Gastrocnemius medialis (tissue), 4 donors: ENCODE results near the gene SLC22A31.

Experiments
- POLR2A ChIP-seq, 2 donors: fragments of 450-650 bp; IDR thresholded peaks; one replicate each; pipeline ENCODE4 v1.6.1; 2017; ENCODE audit warnings: antibody characterized with exemption in 2 of 2, mild to moderate bottlenecking in 2 of 2, moderate library complexity in 2 of 2
- TF ChIP-seq, protein P1 (sequence below), 5 experiments: fragments of 450-650 bp in 3 of 5; fragments of 200-600 bp in 2 of 5; sonication (generic) in 2 of 5; IDR thresholded peaks in 4 of 5; conservative IDR thresholded peaks in 1 of 5; 1 replicate in 4 of 5; 2 replicates in 1 of 5; pipeline ENCODE4 v1.5.1; 2016 to 2019; ENCODE audit warnings: antibody characterized with exemption in 5 of 5, mild to moderate bottlenecking in 3 of 5, moderate library complexity in 3 of 5

DNA sequence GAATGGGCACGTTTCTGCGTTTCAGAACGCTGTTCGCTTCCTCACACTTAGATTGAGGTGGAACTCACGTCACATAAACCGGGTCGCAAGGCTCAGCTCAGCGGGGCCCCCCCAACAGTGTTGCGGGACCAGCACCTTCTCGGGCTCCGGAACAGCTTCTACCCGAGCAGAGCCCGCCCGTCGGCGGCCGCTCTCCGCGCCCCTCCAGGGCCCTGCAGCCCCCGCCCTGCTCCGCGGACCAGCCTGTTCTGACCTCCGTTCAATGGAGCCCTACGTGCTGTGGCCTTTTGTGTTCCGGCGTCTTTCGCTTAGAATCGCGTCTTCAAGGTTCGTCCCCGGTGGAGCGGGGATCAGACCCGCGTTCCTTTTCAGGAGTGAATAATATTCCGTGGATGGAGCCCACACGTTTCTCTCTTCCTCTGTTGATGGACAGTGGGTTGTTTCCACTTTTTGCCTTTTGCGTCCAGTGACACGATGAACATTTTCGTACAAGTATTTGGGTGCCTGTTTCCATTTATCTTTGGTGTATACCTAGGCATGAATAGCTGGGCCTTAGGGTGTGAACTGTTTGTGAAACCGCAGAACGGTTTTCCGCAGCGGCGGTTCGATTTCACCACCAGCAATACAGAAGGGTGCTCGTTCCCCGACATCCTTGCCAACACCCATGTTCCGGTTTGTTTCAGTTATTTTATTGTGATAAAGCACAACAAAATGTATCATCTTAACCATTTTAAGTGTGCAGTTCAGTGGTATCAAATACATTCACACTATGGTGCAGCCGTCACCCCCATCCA lies 2.3 kb upstream of the SLC22A31 start:
- no peak for TF ChIP-seq POLR2A (IDR thresholded peaks at IDR 0.05)
- TF ChIP-seq, protein P1, sequence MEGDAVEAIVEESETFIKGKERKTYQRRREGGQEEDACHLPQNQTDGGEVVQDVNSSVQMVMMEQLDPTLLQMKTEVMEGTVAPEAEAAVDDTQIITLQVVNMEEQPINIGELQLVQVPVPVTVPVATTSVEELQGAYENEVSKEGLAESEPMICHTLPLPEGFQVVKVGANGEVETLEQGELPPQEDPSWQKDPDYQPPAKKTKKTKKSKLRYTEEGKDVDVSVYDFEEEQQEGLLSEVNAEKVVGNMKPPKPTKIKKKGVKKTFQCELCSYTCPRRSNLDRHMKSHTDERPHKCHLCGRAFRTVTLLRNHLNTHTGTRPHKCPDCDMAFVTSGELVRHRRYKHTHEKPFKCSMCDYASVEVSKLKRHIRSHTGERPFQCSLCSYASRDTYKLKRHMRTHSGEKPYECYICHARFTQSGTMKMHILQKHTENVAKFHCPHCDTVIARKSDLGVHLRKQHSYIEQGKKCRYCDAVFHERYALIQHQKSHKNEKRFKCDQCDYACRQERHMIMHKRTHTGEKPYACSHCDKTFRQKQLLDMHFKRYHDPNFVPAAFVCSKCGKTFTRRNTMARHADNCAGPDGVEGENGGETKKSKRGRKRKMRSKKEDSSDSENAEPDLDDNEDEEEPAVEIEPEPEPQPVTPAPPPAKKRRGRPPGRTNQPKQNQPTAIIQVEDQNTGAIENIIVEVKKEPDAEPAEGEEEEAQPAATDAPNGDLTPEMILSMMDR (IDR thresholded peaks at IDR 0.05 in 4 of 5, conservative IDR thresholded peaks at IDR 0.05 in 1 of 5) = no peak
